Panc1 (cell line): ENCODE measurements around the gene ITGAL. TPM values are rescaled to one million over a fixed set of nuclear protein-coding genes. Genes with fewer than 3 reads are reported as not detected.
"Not testable (repeated sequence)": the region's sequence is repeated elsewhere in the genome, so short reads cannot be mapped to it uniquely, and the experiment has no call there.

Experiments
- ATAC-seq: fragments of 200-7000 bp; cut with Tn5 transposase; 2 replicates; pipeline ENCODE4 v1.9.1; 2020; ENCODE audit warnings: mild to moderate bottlenecking, moderate library complexity
- BruUV-seq: library from RNA; stranded (reverse); fragments of 400-500 nt; replicated peaks from 2 replicates; lab custom pipeline; 2021; lab: Mats Ljungman, UMichigan
- CTCF ChIA-PET: fragments of 300-600 bp; sonication (Branson Sonifier 250); formaldehyde crosslinking; loops from one replicate; lab custom pipeline; 2022; ENCODE audit warnings: antibody characterized with exemption; lab: Charles Lee
- POLR2A ChIA-PET: fragments of 300-600 bp; sonication (Branson Sonifier 250); formaldehyde crosslinking; loops from one replicate; lab custom pipeline; 2022; ENCODE audit warnings: antibody characterized with exemption; lab: Charles Lee
- DNase-seq: peaks from one replicate; pipeline ENCODE4 v3.0.0-alpha.2; 2010; ENCODE audit warnings: low read depth, low spot score
- H3K27ac ChIP-seq: 2 replicates; pipeline ENCODE4 v1.5.1; 2011; ENCODE audit warnings: mild to moderate bottlenecking, low read length, inconsistent platforms
- H3K27me3 ChIP-seq: fragments of 200-500 bp; sonication (Bioruptor generic); 2 replicates; pipeline ENCODE4 v1.6.0; 2014; ENCODE audit warnings: low read length, inconsistent platforms; ENCODE audit not compliant: control insufficient read depth, insufficient read depth
- H3K36me3 ChIP-seq: fragments of 200-500 bp; sonication (Bioruptor generic); 2 replicates; pipeline ENCODE4 v1.5.1; 2014; ENCODE audit warnings: inconsistent platforms, mild to moderate bottlenecking, low read length, moderate library complexity; ENCODE audit not compliant: control insufficient read depth, insufficient read depth
- H3K4me1 ChIP-seq: 2 replicates; pipeline ENCODE4 v1.5.1; 2011; ENCODE audit warnings: inconsistent platforms, mild to moderate bottlenecking, low read length, moderate library complexity; ENCODE audit not compliant: control insufficient read depth, insufficient read depth
- H3K4me3 ChIP-seq, 2 experiments: 2 replicates each; pipeline ENCODE4 v1.5.1; 2011 to 2012; ENCODE audit warnings: low read depth in 2 of 2, low read length in 2 of 2, mild to moderate bottlenecking in 2 of 2, inconsistent platforms in 1 of 2, moderate library complexity in 1 of 2
- H3K9me3 ChIP-seq: fragments of 200-500 bp; sonication (Bioruptor generic); 2 replicates; pipeline ENCODE4 v1.5.1; 2014; ENCODE audit warnings: low read depth, mild to moderate bottlenecking, inconsistent platforms, low read length, moderate library complexity; ENCODE audit not compliant: control insufficient read depth, insufficient read depth
- CTCF ChIP-seq: fragments of 450-650 bp; IDR thresholded peaks from 2 replicates; pipeline ENCODE4 v1.5.1; 2017; ENCODE audit warnings: mild to moderate bottlenecking
- POLR2AphosphoS5 ChIP-seq: IDR thresholded peaks from 2 replicates; pipeline ENCODE4 v1.6.1; 2012; ENCODE audit warnings: mild to moderate bottlenecking, low read depth, low read length, moderate library complexity
- REST ChIP-seq, 2 experiments: IDR thresholded peaks; 2 replicates each; pipeline ENCODE4 v1.6.1; 2011 to 2012; ENCODE audit warnings: low read depth in 2 of 2, control low read depth in 1 of 2, low read length in 1 of 2, mild to moderate bottlenecking in 1 of 2, moderate library complexity in 1 of 2; ENCODE audit not compliant: insufficient read depth in 1 of 2
- SIN3A ChIP-seq: IDR thresholded peaks from 2 replicates; pipeline ENCODE4 v1.6.1; 2012; ENCODE audit warnings: low read depth, mild to moderate bottlenecking, low read length, moderate library complexity, borderline replicate concordance; ENCODE audit not compliant: insufficient read depth
- TCF7L2 ChIP-seq: IDR thresholded peaks from 2 replicates; pipeline ENCODE4 v1.6.1; 2011; ENCODE audit warnings: mild to moderate bottlenecking, low read depth, low read length, inconsistent platforms
- in situ Hi-C: cut with HindIII; loops from 2 replicates; pipeline ENCODE4 v1.10.0; 2016; ENCODE audit warnings: low sequenced_read_pairs, low pct_unique_long_range_greater_than_20kb
- intact Hi-C: fragments of 100-400 bp; cut with micrococcal nuclease; formaldehyde crosslinking; loops from one replicate; pipeline ENCODE4 v1.10.0; 2022; ENCODE audit not compliant: unreplicated experiment
- total RNA-seq: library from RNA; stranded (reverse); gene quantifications from one replicate; pipeline ENCODE4 v1.2.1, GENCODE V29; 2021; ENCODE audit not compliant: unreplicated experiment

Gene ITGAL
- total RNA-seq, 1 experiment from 2014 or later: 0.54 TPM

DNA sequence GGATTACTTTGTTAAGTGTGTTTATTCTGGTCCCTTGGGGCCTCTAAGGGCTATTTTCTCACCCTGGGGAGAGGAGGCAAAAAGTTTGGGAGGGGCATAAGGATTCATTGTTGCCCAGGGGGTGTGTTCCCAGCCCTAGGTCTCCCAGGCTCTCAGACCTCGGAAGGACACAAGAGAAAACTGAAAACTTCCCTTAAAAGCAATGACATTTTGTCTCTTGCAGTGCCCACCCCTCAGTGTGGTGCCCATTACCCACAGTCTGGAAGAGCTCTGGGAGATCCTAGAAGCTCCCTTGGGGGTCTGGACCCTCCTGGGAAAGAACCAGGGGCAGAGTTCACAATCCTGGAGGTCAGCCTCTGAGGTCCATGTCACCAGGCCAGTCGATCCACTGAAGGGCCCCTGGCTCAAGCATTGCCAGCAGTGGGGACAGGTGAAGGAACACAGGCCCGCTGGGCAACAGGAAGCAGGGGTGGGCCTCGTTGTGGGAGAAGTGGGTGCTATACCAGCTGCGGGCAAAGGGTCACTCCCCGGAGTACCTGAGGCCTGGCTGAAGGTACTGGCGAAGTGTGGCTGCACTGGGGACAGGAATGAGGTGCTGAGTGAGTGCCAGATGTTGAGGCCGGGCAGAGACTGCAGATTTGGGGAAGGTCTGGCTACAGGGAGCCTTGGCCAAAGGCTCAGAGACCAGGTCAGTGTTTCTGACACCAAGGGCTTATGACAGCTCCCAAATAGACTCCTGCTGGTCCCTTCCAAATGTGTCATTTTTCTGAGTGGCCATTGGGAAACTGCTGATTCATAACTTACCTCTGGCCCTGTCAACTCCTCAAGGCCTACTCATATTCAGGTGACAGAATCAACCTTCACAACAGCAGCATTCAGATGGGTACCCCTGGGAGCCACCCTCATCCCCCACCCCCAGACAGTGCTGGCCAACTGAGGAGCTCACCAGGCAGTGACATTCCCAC, 66.7 kb downstream of the ITGAL start:
- DNase-seq (no peak), ATAC-seq (no peak)
- peaks cover 17% of the 10 kb centered on the region for H3K4me1 ChIP-seq
- H3K4me3 ChIP-seq: no peak overlapping the region
- in situ Hi-C loops (no loop called here), intact Hi-C loops (no loop called here)
- no TSS peak for BruUV-seq
- H3K27me3 ChIP-seq: no peaks in the 10 kb centered on the region
- no peak overlapping the region for H3K27ac ChIP-seq
- ChIA-PET POLR2A (no interaction called here), CTCF (no interaction called here)
- TF ChIP-seq REST (IDR thresholded peaks at IDR 0.05; ENCODE audit: insufficient read depth in 1 of 2, low read depth in 2 of 2, low read length in 1 of 2) (no peak), POLR2AphosphoS5 (no peak), CTCF (no peak), TCF7L2 (no peak), SIN3A (no peak)
- no peaks in the 10 kb centered on the region for H3K9me3 ChIP-seq
- H3K36me3 ChIP-seq: no peaks in the 10 kb centered on the region

DNA sequence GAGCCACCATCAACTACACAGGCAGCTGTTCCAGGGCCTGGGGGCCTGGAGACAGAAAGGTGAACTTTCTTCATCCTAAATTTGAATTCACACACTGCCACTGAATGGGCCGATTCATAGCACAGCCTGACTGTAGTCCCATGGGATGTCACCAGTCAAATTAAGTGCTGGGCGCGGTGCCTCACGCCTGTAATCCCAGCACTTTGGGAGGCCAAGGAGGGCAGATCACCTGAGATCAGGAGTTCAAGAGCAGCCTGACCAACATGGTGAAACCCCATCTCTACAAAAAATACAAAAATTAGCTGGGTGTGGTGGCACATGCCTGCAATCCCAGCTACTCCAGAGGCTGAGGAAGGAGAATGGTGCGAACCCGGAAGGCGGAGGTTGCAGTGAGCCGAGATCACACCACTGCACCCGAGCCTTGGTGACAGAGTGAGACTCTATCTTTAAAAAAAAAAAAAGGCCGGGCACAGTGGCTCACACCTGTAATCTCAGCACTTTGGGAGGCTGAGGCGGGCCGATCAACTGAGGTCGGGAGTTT, 67.5 kb downstream of the ITGAL start:
- H3K9me3 ChIP-seq, H3K27ac ChIP-seq, BruUV-seq, CTCF ChIA-PET, H3K27me3 ChIP-seq, DNase-seq, POLR2A ChIA-PET, H3K4me3 ChIP-seq, ATAC-seq, in situ Hi-C loops, intact Hi-C loops, H3K36me3 ChIP-seq: not testable (repeated sequence)
- peaks cover 16% of the 10 kb centered on the region for H3K4me1 ChIP-seq

GRCh38 chr16:30540916-30541464, 68.4 kb downstream of the ITGAL start:
- not testable (repeated sequence) for H3K27ac ChIP-seq

More at GRCh38 chr16:30540916-30541464, 68.4 kb downstream of the ITGAL start:
- ATAC-seq, CTCF ChIA-PET, H3K9me3 ChIP-seq, H3K4me3 ChIP-seq, POLR2A ChIA-PET, H3K36me3 ChIP-seq, BruUV-seq, intact Hi-C loops, H3K27me3 ChIP-seq, DNase-seq, H3K4me1 ChIP-seq, in situ Hi-C loops: not testable (repeated sequence)
